Bronchial epithelial cell (primary cell): ENCODE measurements around the gene SLC6A1. TPM values are rescaled to one million over a fixed set of nuclear protein-coding genes. Genes with fewer than 3 reads are reported as not detected.

Experiments
- DNase-seq: peaks from one replicate; pipeline ENCODE4 v3.0.0-alpha.2; 2010; ENCODE audit warnings: low read depth
- FAIRE-seq: peaks from 2 replicates; lab custom pipeline; 2011; peaks lifted over from hg19 to GRCh38; lab: Jason Lieb, UNC
- H3K27me3 ChIP-seq: 2 replicates; pipeline ENCODE4 v1.5.1; 2011; ENCODE audit warnings: low read length; ENCODE audit not compliant: control insufficient read depth, insufficient read depth
- H3K36me3 ChIP-seq: 2 replicates; pipeline ENCODE4 v1.5.1; 2011; ENCODE audit warnings: low read length; ENCODE audit not compliant: control insufficient read depth, insufficient read depth
- H3K4me3 ChIP-seq: 2 replicates; pipeline ENCODE4 v1.5.1; 2011; ENCODE audit warnings: mild to moderate bottlenecking, low read depth, low read length, control low read depth
- CTCF ChIP-seq: IDR thresholded peaks from 2 replicates; pipeline ENCODE4 v1.5.1; 2011; ENCODE audit warnings: mild to moderate bottlenecking, moderate library complexity, low read length, control low read depth, inconsistent platforms; ENCODE audit not compliant: insufficient read depth, severe bottlenecking
- total RNA-seq: library from RNA; depleted of rRNA; stranded (reverse); fragments of >200 nt; gene quantifications from 2 replicates; pipeline ENCODE4 v1.2.1, GENCODE V29; 2014

Gene SLC6A1
- total RNA-seq, 1 donor from 2014 or later: not detected

- no peak overlapping the region for H3K4me3 ChIP-seq
- no peaks in the 10 kb centered on the region for H3K36me3 ChIP-seq
- peak; percentile 72 for DNase-seq
- TF ChIP-seq CTCF: no peak
- H3K27me3 ChIP-seq: no peaks in the 10 kb centered on the region
- FAIRE-seq: no peak
Observed at GRCh38 chr3:11077466-11077865, 84.9 kb downstream of the SLC6A1 start.

GRCh38 chr3:11078826-11079515 lies 86.4 kb downstream of the SLC6A1 start:
- H3K36me3 ChIP-seq: no peaks in the 10 kb centered on the region
- no peaks in the 10 kb centered on the region for H3K27me3 ChIP-seq
- FAIRE-seq: no peak
- TF ChIP-seq CTCF: no peak
- DNase-seq: no peak
- H3K4me3 ChIP-seq: no peak overlapping the region

- DNase-seq (peak; percentile 47), FAIRE-seq (peak; percentile 55)
- Histone ChIP-seq H3K4me3 (no peak overlapping the region), H3K36me3 (no peaks in the 10 kb centered on the region), H3K27me3 (no peaks in the 10 kb centered on the region)
- no peak for TF ChIP-seq CTCF
Observed at GRCh38 chr3:11080492-11080891, 87.9 kb downstream of the SLC6A1 start.

- no peak for TF ChIP-seq CTCF
- DNase-seq: no peak
- H3K4me3 ChIP-seq: no peak overlapping the region
- FAIRE-seq: no peak
- no peaks in the 10 kb centered on the region for H3K27me3 ChIP-seq
- no peaks in the 10 kb centered on the region for H3K36me3 ChIP-seq
Observed at GRCh38 chr3:11084098-11084497, 91.5 kb downstream of the SLC6A1 start.

GRCh38 chr3:11084677-11085076 lies 92.1 kb downstream of the SLC6A1 start:
- TF ChIP-seq CTCF: no peak
- FAIRE-seq: no peak
- no peak for DNase-seq
- Histone ChIP-seq H3K36me3 (no peaks in the 10 kb centered on the region), H3K4me3 (no peak overlapping the region), H3K27me3 (no peaks in the 10 kb centered on the region)
